ENCODE data around the gene POLA2.

The POLA2 gene

GRCh38 chr11:65288706-65289536 lies 27.2 kb downstream of the POLA2 start:
- DNase-seq, result no peak

DNA sequence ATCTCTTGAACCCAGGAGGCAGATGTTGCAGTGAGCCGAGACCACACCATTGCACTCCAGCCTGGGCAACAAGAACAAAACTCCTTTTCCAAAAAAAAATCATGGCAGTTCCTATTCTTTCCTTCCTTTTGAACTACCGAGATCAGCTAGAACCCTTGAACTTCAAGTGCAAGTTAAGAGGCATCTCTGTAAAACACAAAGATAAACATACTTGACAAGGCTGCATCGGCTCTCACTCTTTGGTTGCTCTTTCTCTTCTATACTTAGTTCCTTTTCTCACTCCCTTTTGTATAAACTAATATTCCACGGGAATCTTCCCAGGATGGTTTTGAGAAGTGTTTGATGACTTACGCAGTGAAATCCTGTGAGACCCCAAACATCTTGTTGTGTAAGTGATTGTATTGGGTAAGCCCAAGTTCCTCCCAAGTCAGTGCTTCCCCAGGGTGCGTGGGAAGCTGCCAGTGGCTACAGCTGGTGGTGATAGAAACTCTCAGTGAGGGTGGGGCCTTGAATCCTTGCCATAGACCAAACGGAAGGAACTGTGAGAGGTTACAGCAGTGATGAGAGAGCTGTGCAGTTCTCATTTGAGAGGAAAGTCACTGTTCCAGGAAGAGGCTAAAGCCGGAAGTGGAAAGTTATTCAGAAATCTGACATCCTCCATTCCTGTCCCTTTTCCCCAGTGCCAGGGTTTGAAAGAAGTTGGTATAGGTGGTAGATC lies 28.8 kb downstream of the POLA2 start:
- peak; percentile 98 for DNase-seq

GRCh38 chr11:65291613-65292012 lies 29.9 kb downstream of the POLA2 start:
- DNase-seq, result peak; percentile 88

GRCh38 chr11:65292890-65293289 lies 31.1 kb downstream of the POLA2 start:
- no peak for DNase-seq

GRCh38 chr11:65293909-65294381 lies 32.2 kb downstream of the POLA2 start:
- DNase-seq, result no peak

DNA sequence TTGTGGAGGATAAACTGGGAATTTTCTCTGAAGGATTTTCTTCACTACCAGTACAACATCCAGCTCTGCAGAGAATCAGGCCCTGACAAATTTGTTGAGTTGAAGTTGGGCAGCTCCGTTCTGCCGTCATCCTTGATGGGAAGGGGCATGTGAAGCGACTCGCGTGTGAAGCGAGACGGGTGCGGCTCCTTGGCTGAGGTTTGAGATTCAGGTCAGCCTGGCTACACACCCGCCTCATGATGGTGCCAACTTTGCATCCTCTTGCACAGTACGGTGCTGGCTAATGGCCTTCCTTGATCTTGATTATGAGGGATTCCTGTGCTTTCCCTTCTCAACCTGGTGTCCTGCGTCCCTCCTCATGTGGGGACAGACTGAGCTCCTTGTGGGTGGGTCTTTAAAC lies 33.2 kb downstream of the POLA2 start:
- no peak for DNase-seq

DNA sequence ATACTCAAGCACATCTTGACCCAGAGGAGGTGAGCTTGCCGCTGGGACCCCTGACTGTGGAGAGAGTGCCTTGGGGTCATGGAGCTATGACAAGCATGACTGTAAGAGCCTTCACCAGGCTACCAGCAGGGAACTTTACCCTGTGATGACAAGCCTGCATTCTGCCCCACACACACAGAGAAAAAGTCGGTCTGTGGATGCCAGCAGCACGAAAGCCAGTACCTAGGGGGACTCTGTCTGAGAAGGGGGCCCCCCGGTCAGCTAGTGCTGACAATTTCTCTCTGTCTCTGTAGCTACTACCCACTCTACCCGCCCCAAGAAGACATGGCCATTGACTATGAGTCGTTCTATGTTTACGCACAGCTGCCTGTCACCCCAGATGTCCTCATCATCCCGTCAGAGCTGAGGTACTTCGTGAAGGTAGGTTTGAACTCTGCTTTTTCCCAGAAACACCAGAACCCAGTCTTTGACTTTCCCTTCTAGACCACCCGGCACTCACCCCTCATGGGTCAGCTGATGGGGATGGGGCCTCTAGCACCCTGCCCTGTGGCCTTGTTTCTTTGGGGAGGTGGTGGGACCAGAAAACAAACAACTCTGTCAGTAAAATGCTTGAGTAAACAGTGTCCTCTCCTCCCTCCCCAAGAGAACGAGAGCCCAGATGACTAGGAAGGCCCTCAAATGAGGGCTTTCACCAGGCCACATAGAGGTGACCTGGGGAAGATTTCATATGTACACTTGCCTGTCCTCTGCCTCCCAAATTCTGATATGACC lies 34.0 kb downstream of the POLA2 start:
- no peak for DNase-seq

GRCh38 chr11:65297026-65297672 lies 35.4 kb downstream of the POLA2 start:
- no peak for DNase-seq

DNA sequence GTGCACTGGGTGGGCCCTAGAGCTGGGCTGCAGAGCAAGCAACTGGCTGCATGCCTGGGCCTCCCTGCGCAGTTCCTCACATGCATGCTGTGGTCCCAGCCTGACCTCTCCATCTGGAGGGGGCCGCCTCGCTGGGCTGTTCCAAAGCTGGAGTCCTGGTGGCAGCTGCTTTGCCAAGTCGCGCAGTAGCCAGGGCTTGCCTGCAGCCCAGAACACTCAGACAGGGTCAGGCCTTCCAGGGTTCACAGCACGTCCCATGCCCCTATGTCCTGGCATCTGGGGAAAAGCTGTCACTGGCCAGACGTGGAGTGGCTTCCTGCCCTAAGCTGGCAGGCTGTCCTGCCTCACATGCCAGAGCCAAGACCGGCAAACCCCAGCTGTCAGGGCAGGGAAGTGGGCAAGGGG lies 36.4 kb downstream of the POLA2 start:
- peak; percentile 76 for DNase-seq

DNA sequence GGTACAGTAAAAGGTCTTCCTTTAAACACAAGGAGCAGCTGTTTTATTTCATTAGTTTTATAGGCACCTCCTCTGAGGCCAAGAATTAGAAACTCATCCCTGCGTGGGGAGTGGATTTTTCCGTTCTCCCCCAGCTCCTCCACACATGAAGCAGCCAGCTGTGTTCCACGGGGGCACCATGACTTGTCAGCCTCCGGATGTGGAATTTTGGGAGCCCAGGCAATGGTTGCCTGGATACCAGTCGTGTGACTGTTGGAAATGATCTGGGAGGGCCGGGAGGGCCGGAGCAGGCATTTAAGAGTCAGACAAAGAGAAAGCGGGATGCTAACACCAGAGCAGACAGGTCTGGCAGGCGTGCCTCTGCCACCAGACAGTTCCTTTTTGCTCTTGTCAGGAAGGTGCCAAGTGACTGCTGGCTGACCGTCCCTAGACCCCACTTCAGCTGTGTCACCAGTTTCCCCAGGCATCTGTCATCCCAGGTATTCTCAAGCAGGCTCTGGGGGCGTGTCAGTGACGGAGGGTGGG lies 37.0 kb downstream of the POLA2 start:
- peak; percentile 79 for DNase-seq

DNA sequence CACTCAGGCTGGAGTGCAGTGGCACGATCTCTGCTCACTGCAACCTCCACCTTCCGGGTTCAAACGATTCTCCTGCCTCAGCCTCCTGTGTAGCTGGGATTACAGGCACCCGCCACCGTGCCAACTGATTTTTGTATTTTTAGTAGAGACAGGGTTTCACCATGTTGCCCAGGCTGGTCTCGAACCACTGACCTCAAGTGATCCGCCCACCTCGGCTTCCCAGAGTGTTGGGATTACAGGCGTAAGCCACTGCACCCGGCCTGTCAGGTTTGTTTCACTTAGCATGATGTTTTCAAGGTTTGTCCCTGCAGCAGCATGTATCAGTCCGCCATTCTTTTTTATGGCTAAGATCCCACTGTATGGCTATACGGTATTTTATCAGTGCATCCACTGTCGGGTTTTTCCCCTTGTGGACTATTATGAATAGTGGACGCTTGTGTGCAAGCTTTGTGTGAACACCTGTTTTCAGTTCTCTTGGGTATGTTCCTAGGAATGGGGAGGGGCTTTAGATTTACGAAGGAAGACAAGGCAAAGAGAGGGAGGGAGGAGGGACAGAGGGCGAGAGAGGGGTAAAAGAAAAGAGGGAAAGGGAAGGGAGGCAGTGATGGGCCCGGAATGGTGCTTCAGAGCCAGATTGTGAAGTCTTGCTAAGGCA lies 39.0 kb downstream of the POLA2 start:
- no peak for DNase-seq

DNA sequence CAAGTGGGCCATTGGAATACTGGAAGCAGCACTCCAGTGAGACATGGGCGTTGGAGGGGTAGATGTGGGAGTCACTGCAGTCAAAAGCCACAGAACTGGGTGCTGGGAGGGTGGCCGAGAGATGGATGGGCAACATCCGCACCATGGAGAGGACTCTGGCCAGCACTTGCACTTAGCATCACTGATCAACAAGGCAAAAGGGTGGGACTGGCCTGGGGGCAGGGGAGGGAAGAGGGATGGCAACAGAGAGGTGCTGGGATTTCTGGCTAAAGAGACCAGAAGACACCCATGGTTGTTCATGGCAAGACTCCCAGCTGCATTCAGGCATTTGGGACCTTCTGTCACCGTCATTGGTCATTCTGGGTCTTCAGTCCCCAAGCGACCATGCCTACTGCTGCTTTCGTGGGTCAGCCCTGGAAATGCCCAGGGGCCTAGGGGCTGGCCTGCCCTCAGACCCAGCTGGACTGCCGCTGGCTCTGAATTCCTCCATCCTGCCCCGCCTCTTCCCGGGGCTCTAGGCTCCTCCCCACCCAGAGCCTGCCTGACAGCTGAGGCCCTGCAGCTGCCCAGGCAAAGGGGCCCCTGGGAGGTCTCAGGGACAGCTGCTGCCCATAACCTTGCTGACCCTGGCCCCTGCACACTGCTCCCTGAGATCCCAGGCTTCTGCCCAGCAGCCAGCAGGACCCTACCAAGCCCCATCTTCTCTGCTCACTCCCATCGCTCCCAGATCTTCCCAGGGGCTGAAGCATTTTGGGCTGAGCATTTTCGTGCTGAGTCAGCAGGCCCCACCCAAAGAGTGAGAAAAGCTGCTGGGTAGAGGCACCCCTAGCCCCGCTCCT lies 39.9 kb downstream of the POLA2 start:
- peak; percentile 71 for DNase-seq

GRCh38 chr11:65303555-65303954 lies 41.8 kb downstream of the POLA2 start:
- DNase-seq, result no peak

- DNase-seq, result no peak
Observed at GRCh38 chr11:65304110-65304509, 42.3 kb downstream of the POLA2 start.

- no peak for DNase-seq
Observed at GRCh38 chr11:65304613-65305012, 42.9 kb downstream of the POLA2 start.

GRCh38 chr11:65305501-65306268 lies 43.9 kb downstream of the POLA2 start:
- peak; percentile 66 for DNase-seq

GRCh38 chr11:65307298-65308229 lies 45.8 kb downstream of the POLA2 start:
- DNase-seq, result no peak

- no peak for DNase-seq
Observed at GRCh38 chr11:65308281-65308891, 46.6 kb downstream of the POLA2 start.

DNA sequence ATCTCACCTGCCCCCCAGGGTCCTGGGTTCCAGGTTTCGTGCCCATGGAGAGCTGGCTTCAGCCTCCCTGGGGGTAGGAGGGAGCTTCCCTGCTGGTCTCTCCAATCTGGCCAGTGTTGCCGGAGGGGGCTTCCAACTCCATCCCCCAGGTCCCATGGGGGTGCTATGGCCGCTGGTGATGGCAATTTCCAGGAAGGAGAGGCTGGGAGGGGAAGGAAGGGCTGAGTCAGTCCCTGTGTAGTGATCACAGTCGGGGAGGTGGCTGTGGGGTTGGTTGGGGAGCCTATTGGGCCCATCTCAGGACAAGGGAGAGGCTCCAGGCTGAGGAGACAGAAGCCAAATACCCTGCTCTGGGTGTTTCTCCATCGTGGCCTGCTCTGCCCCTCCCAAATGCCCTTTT lies 47.2 kb downstream of the POLA2 start:
- no peak for DNase-seq
